ENCODE measurements around the gene ADNP.
A peak's percentile ranks its signal among the peaks of the same experiment; 100 is the strongest.

DNA sequence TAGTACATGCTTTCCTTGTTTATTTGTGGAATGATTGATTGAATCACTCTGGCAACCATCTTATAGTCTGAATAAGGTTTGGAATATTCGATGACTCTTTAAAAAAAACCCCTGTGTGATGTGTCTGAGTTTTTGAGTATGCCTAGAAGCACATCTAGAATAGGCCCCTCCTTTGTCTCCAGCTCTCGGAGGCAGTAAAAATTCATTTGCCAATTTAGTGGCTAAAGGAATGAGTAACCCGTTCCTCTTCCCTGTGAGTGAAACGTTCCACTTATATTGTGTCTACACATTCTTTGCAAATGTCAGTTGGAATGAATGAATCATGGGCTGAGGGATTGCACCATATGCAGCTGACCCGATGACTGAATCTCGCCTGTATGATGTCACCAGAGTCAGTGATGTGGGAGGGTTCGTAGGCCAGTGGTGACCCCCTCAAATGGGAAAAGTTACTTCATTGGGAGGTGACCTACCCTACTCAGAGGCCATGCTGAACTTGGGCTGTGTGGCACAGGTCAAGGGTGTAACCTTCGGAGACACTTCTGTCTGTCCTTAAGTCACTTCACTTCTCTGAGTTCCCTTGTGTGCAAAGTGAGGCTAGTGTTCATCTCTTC lies 48.9 kb upstream of the ADNP start:
- TF ChIP-seq, protein P1, sequence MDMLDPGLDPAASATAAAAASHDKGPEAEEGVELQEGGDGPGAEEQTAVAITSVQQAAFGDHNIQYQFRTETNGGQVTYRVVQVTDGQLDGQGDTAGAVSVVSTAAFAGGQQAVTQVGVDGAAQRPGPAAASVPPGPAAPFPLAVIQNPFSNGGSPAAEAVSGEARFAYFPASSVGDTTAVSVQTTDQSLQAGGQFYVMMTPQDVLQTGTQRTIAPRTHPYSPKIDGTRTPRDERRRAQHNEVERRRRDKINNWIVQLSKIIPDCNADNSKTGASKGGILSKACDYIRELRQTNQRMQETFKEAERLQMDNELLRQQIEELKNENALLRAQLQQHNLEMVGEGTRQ (IDR thresholded peaks at IDR 0.05) = no peak
- TF ChIP-seq, protein P2, sequence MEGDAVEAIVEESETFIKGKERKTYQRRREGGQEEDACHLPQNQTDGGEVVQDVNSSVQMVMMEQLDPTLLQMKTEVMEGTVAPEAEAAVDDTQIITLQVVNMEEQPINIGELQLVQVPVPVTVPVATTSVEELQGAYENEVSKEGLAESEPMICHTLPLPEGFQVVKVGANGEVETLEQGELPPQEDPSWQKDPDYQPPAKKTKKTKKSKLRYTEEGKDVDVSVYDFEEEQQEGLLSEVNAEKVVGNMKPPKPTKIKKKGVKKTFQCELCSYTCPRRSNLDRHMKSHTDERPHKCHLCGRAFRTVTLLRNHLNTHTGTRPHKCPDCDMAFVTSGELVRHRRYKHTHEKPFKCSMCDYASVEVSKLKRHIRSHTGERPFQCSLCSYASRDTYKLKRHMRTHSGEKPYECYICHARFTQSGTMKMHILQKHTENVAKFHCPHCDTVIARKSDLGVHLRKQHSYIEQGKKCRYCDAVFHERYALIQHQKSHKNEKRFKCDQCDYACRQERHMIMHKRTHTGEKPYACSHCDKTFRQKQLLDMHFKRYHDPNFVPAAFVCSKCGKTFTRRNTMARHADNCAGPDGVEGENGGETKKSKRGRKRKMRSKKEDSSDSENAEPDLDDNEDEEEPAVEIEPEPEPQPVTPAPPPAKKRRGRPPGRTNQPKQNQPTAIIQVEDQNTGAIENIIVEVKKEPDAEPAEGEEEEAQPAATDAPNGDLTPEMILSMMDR (IDR thresholded peaks at IDR 0.05) = no peak
- TF ChIP-seq POLR2A (IDR thresholded peaks at IDR 0.05; ENCODE audit: low read length) (no peak), RFX5 (IDR thresholded peaks at IDR 0.05) (no peak), NPAS2 (CRISPR knock-in tag; IDR thresholded peaks at IDR 0.05; ENCODE audit: borderline replicate concordance) (no peak), EP300 (IDR thresholded peaks at IDR 0.05) (peak; percentile 40 to 62; a peak in 2 of 5 replicates), TP53 (CRISPR knock-in tag; IDR thresholded peaks at IDR 0.05) (no peak)
